K562 (cell line): ENCODE data around the gene VPS50. TPM values are rescaled to one million over a fixed set of nuclear protein-coding genes. Genes with fewer than 3 reads are reported as not detected.

Experiments used
- DEAF1 ChIP-seq: fragments of 450-650 bp; formaldehyde crosslinking; IDR thresholded peaks from 2 replicates; pipeline ENCODE4 v1.4.0; 2020; ENCODE audit warnings: mild to moderate bottlenecking, moderate library complexity
- ZBTB11 ChIP-seq, 3 experiments: fragments of 200-800 bp in 1 of 3; fragments of 250-450 bp in 1 of 3; fragments of 450-650 bp in 1 of 3; sonication (Bioruptor Pico) in 1 of 3; sonication (Bioruptor generic) in 1 of 3; formaldehyde crosslinking in 1 of 3; IDR thresholded peaks; 2 replicates each; pipeline versions ENCODE4 v1.6.1 to v1.8.0; 2016 to 2022; ENCODE audit warnings: mild to moderate bottlenecking in 2 of 3, missing genetic modification characterization in 2 of 3, missing compliant biosample characterization in 1 of 3, moderate library complexity in 1 of 3
- polyA plus RNA-seq, 8 experiments: library from polyadenylated mRNA; depleted of rRNA in 4 of 8; stranded (reverse) in 5 of 8; unstranded in 3 of 8; fragments of >200 nt; fragmentation: Nextera tagmentation in 2 of 8; fragmentation: Illumina TruSeq in 1 of 8; extraction: Ambion mirVana in 2 of 8; extraction: Trizol in 1 of 8; gene quantifications; 2 replicates each; pipeline versions ENCODE4 v1.2.1 to v1.2.3, GENCODE V29; 2011 to 2014; ENCODE audit warnings: inconsistent platforms in 1 of 8, missing spikeins in 1 of 8
- total RNA-seq, 7 experiments: library from RNA; depleted of rRNA in 6 of 7; stranded (reverse); fragments of >200 nt in 6 of 7; fragmentation: Illumina TruSeq in 2 of 7; extraction: Trizol in 2 of 7; gene quantifications; 2 replicates each; pipeline versions ENCODE4 v1.2.1 to v1.2.3, GENCODE V29; 2011 to 2021; ENCODE audit warnings: low replicate concordance in 1 of 7

VPS50 gene
- total and polyA plus RNA-seq, 9 of the 15 experiments (the other 6 are each of a cell fraction or from before 2014, with no cell fraction given), result 10.5 to 29.4 (median 15.8) TPM

GRCh38 chr7:93218997-93219827, 13.0 kb upstream of the VPS50 start (continued):
- TF ChIP-seq ZBTB11 (CRISPR knock-in tag; IDR thresholded peaks at IDR 0.05) (0 out of 6 replicates have a peak, but pooled peaks of 1 of the 3 experiments have one; percentile 39), DEAF1 (no peak)
